CD14-positive monocyte (primary cell): ENCODE measurements around the gene LIPE. TPM values are rescaled to one million over a fixed set of nuclear protein-coding genes. Genes with fewer than 3 reads are reported as not detected.

ENCODE experiments used
- DNase-seq, 3 donors: peaks; one replicate each; pipeline ENCODE4 v3.0.0-alpha.2; 2011 to 2022
- H2AFZ ChIP-seq: 2 replicates; pipeline ENCODE4 v1.6.0; 2012; ENCODE audit warnings: mild to moderate bottlenecking, low read depth, low read length, inconsistent platforms; ENCODE audit not compliant: insufficient read depth, poor library complexity, severe bottlenecking
- H3K27ac ChIP-seq, 2 donors: 1 replicate in 1 of 2; 2 replicates in 1 of 2; pipeline ENCODE4 v1.5.1; 2012 to 2013; ENCODE audit warnings: low read length in 2 of 2, control low read depth in 1 of 2, inconsistent platforms in 1 of 2, low read depth in 1 of 2, mild to moderate bottlenecking in 1 of 2
- H3K27me3 ChIP-seq, 2 donors: one replicate each; pipeline versions ENCODE4 v1.6.0 to v1.6.1; 2011 to 2013; ENCODE audit warnings: low read length in 2 of 2; ENCODE audit not compliant: control insufficient read depth in 2 of 2, insufficient read depth in 2 of 2
- H3K36me3 ChIP-seq, 2 donors: replicated peaks in 1 of 2; 1 replicate in 1 of 2; 2 replicates in 1 of 2; pipeline versions ENCODE4 v1.5.1 to v1.6.1; 2012 to 2013; ENCODE audit warnings: low read length in 2 of 2, control low read depth in 1 of 2, inconsistent platforms in 1 of 2, mild to moderate bottlenecking in 1 of 2; ENCODE audit not compliant: insufficient read depth in 2 of 2, control insufficient read depth in 1 of 2
- H3K4me1 ChIP-seq, 2 donors: 1 replicate in 1 of 2; 2 replicates in 1 of 2; pipeline versions ENCODE4 v1.5.1 to v1.6.1; 2012 to 2013; ENCODE audit warnings: low read length in 2 of 2, control low read depth in 1 of 2, inconsistent platforms in 1 of 2, mild to moderate bottlenecking in 1 of 2, moderate library complexity in 1 of 2; ENCODE audit not compliant: insufficient read depth in 2 of 2, control insufficient read depth in 1 of 2
- H3K4me2 ChIP-seq: replicated peaks from 2 replicates; pipeline ENCODE3; 2012; ENCODE audit warnings: low read length, moderate library complexity, mild to moderate bottlenecking; ENCODE audit not compliant: poor library complexity, severe bottlenecking; ENCODE audit errors: extremely low read depth
- H3K4me3 ChIP-seq, 3 experiments: fragments of 200-600 bp in 1 of 3; sonication (generic) in 1 of 3; replicated peaks in 1 of 3; 1 replicate in 2 of 3; 2 replicates in 1 of 3; pipeline ENCODE4 v1.5.1; 2011 to 2013; ENCODE audit warnings: low read length in 3 of 3, mild to moderate bottlenecking in 3 of 3, control low read depth in 2 of 3, low read depth in 2 of 3, inconsistent platforms in 1 of 3, moderate library complexity in 1 of 3
- H3K79me2 ChIP-seq: 2 replicates; pipeline ENCODE4 v1.6.0; 2012; ENCODE audit warnings: mild to moderate bottlenecking, control low read depth, inconsistent platforms, low read length, moderate library complexity; ENCODE audit not compliant: insufficient read depth
- H3K9ac ChIP-seq: 2 replicates; pipeline ENCODE4 v1.6.0; 2017; ENCODE audit warnings: low read length, mild to moderate bottlenecking; ENCODE audit not compliant: insufficient read depth, poor library complexity, severe bottlenecking
- H3K9me3 ChIP-seq, 2 donors: replicated peaks in 1 of 2; 1 replicate in 1 of 2; 2 replicates in 1 of 2; pipeline versions ENCODE4 v1.5.1 to v1.6.1; 2012 to 2013; ENCODE audit warnings: low read length in 2 of 2, control low read depth in 1 of 2; ENCODE audit not compliant: control insufficient read depth in 1 of 2, insufficient read depth in 1 of 2
- H4K20me1 ChIP-seq: 2 replicates; pipeline ENCODE4 v1.6.0; 2012; ENCODE audit warnings: mild to moderate bottlenecking, low read length, control low read depth, moderate library complexity; ENCODE audit not compliant: insufficient read depth
- H3K27ac Mint-ChIP-seq, 7 donors: one replicate each; pipeline ENCODE4 v1.8.0; 2020; ENCODE audit warnings: mild to moderate bottlenecking in 7 of 7, mixed read lengths in 7 of 7, moderate library complexity in 6 of 7, inconsistent platforms in 2 of 7
- H3K27me3 Mint-ChIP-seq, 3 donors: one replicate each; pipeline ENCODE4 v1.8.0; 2021 to 2022; ENCODE audit warnings: low read depth in 3 of 3, mild to moderate bottlenecking in 3 of 3, mixed read lengths in 3 of 3, moderate library complexity in 3 of 3, inconsistent platforms in 1 of 3
- H3K36me3 Mint-ChIP-seq, 2 donors: one replicate each; pipeline ENCODE4 v1.8.0; 2020; ENCODE audit warnings: mixed read lengths in 2 of 2, inconsistent platforms in 1 of 2, mild to moderate bottlenecking in 1 of 2
- H3K4me1 Mint-ChIP-seq: one replicate; pipeline ENCODE4 v1.8.0; 2020; ENCODE audit warnings: mild to moderate bottlenecking, mixed read lengths
- H3K4me3 Mint-ChIP-seq, 2 donors: one replicate each; pipeline ENCODE4 v1.8.0; 2020; ENCODE audit warnings: mild to moderate bottlenecking in 2 of 2, mixed read lengths in 2 of 2, moderate library complexity in 1 of 2
- H3K9me3 Mint-ChIP-seq, 7 donors: one replicate each; pipeline ENCODE4 v1.8.0; 2020 to 2022; ENCODE audit warnings: mixed read lengths in 7 of 7, mild to moderate bottlenecking in 6 of 7, moderate library complexity in 6 of 7, inconsistent platforms in 2 of 7
- WGBS: methylation state at CpG from one replicate; pipeline ENCODE4 v1.1.5; 2013; ENCODE audit warnings: missing lambda C conversion rate; ENCODE audit not compliant: insufficient coverage; 5-methylcytosine and 5-hydroxymethylcytosine counted together
- intact Hi-C, 2 donors: fragments of 100-400 bp; cut with micrococcal nuclease; formaldehyde crosslinking; loops; one replicate each; pipeline versions ENCODE4 v1.15.0 to v1.15.1; 2023
- polyA plus RNA-seq, 3 donors: library from polyadenylated mRNA; depleted of rRNA in 1 of 3; unstranded in 2 of 3; stranded (reverse) in 1 of 3; fragments of 300-500 nt in 2 of 3; fragments of >200 nt in 1 of 3; fragmentation: Illumina TruSeq in 2 of 3; gene quantifications; 1 replicate in 2 of 3; 2 replicates in 1 of 3; pipeline ENCODE4 v1.2.3, GENCODE V29; 2012 to 2021
- TF ChIP-seq, protein P1 (sequence below): fragments of 200-600 bp; IDR thresholded peaks from one replicate; pipeline ENCODE4 v1.8.0; 2022; ENCODE audit warnings: antibody characterized with exemption, mild to moderate bottlenecking

Gene LIPE
- polyA plus RNA-seq, 3 donors = 0.31 TPM; not detected in 2

DNA sequence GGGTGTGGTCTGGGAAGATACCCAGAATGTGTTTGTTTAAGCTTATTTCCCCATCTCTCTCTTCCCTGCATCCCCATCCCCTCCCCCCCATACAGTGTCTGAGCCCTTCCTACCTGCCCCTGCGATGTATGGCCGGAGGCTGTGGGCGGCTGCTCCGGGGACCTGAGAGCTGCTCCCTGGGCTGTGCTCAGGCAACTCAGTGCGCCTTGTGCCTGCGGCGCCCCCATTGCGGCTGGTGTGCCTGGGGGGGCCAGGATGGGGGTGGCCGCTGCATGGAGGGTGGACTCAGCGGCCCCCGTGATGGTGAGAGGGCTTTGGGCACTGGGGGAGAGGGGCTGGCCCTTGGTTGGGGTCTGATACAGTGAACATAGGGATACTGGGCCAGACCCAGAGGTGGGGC is 58.8 kb downstream of the LIPE start:
- Histone ChIP-seq H3K36me3 (no peaks in the 10 kb centered on the region), H3K9ac (no peak overlapping the region), H3K9me3 (peaks cover 8 to 9% of the 10 kb centered on the region in 2 donors), H3K4me2 (no peak overlapping the region), H4K20me1 (no peaks in the 10 kb centered on the region), H2AFZ (no peak overlapping the region), H3K4me3 (no peak overlapping the region), H3K4me1 (peaks cover 22 to 25% of the 10 kb centered on the region in 2 donors), H3K79me2 (no peaks in the 10 kb centered on the region), H3K27me3 (no peaks in the 10 kb centered on the region), H3K27ac (no peak overlapping the region)
- WGBS = 99% methylated on average over 11 of the region's 11 CpGs
- Mint-ChIP-seq H3K4me1 (peaks cover 22% of the 10 kb centered on the region), H3K27ac (no peak overlapping the region), H3K27me3 (no peaks in the 10 kb centered on the region), H3K4me3 (no peak overlapping the region), H3K9me3 (peaks cover 9 to 14% (median 10%) of the 10 kb centered on the region in 7 donors), H3K36me3 (peaks cover 6 to 16% of the 10 kb centered on the region in 2 donors)
- TF ChIP-seq, protein P1, sequence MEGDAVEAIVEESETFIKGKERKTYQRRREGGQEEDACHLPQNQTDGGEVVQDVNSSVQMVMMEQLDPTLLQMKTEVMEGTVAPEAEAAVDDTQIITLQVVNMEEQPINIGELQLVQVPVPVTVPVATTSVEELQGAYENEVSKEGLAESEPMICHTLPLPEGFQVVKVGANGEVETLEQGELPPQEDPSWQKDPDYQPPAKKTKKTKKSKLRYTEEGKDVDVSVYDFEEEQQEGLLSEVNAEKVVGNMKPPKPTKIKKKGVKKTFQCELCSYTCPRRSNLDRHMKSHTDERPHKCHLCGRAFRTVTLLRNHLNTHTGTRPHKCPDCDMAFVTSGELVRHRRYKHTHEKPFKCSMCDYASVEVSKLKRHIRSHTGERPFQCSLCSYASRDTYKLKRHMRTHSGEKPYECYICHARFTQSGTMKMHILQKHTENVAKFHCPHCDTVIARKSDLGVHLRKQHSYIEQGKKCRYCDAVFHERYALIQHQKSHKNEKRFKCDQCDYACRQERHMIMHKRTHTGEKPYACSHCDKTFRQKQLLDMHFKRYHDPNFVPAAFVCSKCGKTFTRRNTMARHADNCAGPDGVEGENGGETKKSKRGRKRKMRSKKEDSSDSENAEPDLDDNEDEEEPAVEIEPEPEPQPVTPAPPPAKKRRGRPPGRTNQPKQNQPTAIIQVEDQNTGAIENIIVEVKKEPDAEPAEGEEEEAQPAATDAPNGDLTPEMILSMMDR = no peak
- intact Hi-C loops = no loop called here
- no peak for DNase-seq

GRCh38 chr19:42367929-42368328 is 59.3 kb downstream of the LIPE start:
- Histone ChIP-seq H3K4me1 (peaks cover 26 to 29% of the 10 kb centered on the region in 2 donors), H3K9me3 (peaks cover 8 to 9% of the 10 kb centered on the region in 2 donors), H2AFZ (no peak overlapping the region), H3K79me2 (no peaks in the 10 kb centered on the region), H3K9ac (no peak overlapping the region), H3K27me3 (no peaks in the 10 kb centered on the region), H3K4me2 (no peak overlapping the region), H3K36me3 (no peaks in the 10 kb centered on the region), H3K4me3 (no peak overlapping the region), H4K20me1 (no peaks in the 10 kb centered on the region), H3K27ac (no peak overlapping the region)
- TF ChIP-seq, protein P1 = no peak
- Mint-ChIP-seq H3K4me1 (peaks cover 26% of the 10 kb centered on the region), H3K27ac (peak overlapping the region in 2 of 7 donors; percentile 33 to 36), H3K36me3 (peaks cover 9 to 20% of the 10 kb centered on the region in 2 donors), H3K27me3 (no peaks in the 10 kb centered on the region), H3K9me3 (peaks cover 9 to 14% (median 10%) of the 10 kb centered on the region in 7 donors), H3K4me3 (no peak overlapping the region)
- intact Hi-C loops = no loop called here
- WGBS = no CpG with 5 or more reads among the region's 4 CpGs
- DNase-seq = no peak
